ENCODE results near the gene PHACTR1. TPM values are rescaled to one million over a fixed set of nuclear protein-coding genes. Genes with fewer than 3 reads are reported as not detected.

PHACTR1 gene
- total RNA-seq, 2 donors from 2014 or later: 6.0 to 12.9 TPM

DNA sequence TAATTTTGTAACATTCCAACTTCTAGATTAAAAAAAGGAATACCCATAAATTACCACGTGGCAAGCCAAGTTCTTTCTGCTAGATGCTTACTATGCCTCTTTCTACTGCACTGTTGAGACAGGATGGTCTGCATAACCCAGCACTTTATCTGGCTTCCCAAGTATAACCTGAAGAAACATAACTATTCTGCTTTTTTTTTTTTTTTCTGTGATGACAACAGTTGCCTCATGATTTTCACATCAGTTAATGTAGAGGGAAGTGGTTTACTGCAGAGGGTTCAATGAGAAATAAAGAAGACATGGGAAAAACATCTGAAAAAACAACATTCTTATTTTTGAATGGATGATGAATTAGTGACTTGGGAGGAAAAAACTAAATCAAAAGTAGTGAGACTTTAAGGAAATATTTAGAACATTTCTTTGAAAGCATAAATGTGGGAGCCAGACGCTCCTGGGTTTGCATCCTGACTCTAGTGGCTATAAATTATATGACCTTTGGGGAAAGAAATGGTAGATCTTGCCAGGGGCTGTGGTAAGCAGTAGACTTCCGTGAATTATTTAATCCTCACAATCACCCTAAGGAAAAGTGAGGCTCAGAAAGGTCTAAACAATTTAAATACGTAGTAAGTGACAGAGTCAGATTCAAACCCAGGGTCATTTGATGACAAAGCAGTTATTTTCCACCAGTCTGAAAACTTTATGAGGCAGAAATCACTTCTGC, 230.7 kb downstream of the PHACTR1 start:
- no peak overlapping the region for H3K27ac ChIP-seq
- TF ChIP-seq, protein P1, sequence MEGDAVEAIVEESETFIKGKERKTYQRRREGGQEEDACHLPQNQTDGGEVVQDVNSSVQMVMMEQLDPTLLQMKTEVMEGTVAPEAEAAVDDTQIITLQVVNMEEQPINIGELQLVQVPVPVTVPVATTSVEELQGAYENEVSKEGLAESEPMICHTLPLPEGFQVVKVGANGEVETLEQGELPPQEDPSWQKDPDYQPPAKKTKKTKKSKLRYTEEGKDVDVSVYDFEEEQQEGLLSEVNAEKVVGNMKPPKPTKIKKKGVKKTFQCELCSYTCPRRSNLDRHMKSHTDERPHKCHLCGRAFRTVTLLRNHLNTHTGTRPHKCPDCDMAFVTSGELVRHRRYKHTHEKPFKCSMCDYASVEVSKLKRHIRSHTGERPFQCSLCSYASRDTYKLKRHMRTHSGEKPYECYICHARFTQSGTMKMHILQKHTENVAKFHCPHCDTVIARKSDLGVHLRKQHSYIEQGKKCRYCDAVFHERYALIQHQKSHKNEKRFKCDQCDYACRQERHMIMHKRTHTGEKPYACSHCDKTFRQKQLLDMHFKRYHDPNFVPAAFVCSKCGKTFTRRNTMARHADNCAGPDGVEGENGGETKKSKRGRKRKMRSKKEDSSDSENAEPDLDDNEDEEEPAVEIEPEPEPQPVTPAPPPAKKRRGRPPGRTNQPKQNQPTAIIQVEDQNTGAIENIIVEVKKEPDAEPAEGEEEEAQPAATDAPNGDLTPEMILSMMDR (IDR thresholded peaks at IDR 0.05): no peak
- TF ChIP-seq POLR2A (IDR thresholded peaks at IDR 0.05): no peak
- no peaks in the 10 kb centered on the region for H3K27me3 ChIP-seq
- no peak for ATAC-seq
- H3K4me1 ChIP-seq: no peaks in the 10 kb centered on the region
- H3K36me3 ChIP-seq (replicated peaks in 1 of 2; ENCODE audit: insufficient read depth in 1 of 2, low read depth in 2 of 2): no peaks in the 10 kb centered on the region
- DNase-seq: no peak
- 70 to 82% methylated on average over 4 of the region's 4 CpGs for WGBS, 2 donors
- intact Hi-C loops (cut with DNase I): no loop called here
- no peak overlapping the region for H3K4me3 ChIP-seq
- H3K9me3 ChIP-seq: no peaks in the 10 kb centered on the region

DNA sequence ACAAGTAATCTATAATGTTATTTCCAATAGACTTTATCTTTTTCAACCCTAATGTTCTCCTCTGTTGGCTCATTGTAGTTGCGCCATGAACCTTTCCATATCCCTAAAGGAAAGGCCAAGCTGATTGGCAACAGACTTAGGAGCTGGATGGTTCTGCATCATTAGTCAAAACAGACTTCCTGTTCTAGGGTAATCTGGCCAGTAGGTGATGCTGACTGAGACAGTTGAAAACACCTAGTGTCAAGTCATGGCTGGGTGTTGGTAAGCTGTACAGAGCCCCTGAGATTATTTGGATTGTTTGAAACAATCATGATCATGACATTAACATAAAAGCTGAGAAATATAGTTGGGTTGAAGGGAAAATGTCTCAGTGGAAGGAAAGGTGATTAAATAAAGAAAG, 231.4 kb downstream of the PHACTR1 start:
- no peaks in the 10 kb centered on the region for H3K4me1 ChIP-seq
- TF ChIP-seq, protein P1 (IDR thresholded peaks at IDR 0.05): no peak
- TF ChIP-seq POLR2A (IDR thresholded peaks at IDR 0.05): no peak
- WGBS, 2 donors: 96 to 97% methylated on average over 1 of the region's 1 CpG
- H3K36me3 ChIP-seq (replicated peaks in 1 of 2; ENCODE audit: insufficient read depth in 1 of 2, low read depth in 2 of 2): no peaks in the 10 kb centered on the region
- no peaks in the 10 kb centered on the region for H3K9me3 ChIP-seq
- intact Hi-C loops (cut with DNase I): no loop called here
- DNase-seq: no peak
- no peak overlapping the region for H3K4me3 ChIP-seq
- no peak for ATAC-seq
- no peak overlapping the region for H3K27ac ChIP-seq
- no peaks in the 10 kb centered on the region for H3K27me3 ChIP-seq

DNA sequence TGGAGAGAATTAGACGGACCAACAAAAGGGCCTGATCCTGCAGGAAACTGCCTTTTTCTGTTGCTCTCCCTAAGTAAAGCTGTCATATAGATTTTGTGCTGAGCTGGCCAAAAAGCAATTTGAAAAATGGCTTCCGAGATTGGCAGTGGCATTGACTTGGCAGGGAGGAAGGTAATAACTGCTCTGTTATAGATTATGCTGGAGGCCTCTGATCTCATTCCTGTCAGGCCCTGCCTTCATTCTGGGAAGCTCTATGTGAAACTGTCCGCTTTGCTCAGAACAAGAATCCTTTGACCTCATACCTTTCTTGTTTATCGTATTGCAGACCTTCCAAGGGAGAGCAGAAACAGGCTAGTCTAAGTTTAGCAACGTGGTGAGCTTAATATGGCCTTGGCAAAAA, 234.4 kb downstream of the PHACTR1 start:
- no peak overlapping the region for H3K4me3 ChIP-seq
- no peaks in the 10 kb centered on the region for H3K9me3 ChIP-seq
- H3K27ac ChIP-seq: no peak overlapping the region
- WGBS, 2 donors: 72 to 73% methylated on average over 5 of the region's 5 CpGs
- no peaks in the 10 kb centered on the region for H3K27me3 ChIP-seq
- no peak for TF ChIP-seq POLR2A (IDR thresholded peaks at IDR 0.05)
- TF ChIP-seq, protein P1 (IDR thresholded peaks at IDR 0.05): no peak
- no peaks in the 10 kb centered on the region for H3K4me1 ChIP-seq
- ATAC-seq: no peak
- intact Hi-C loops (cut with DNase I): no loop called here
- no peaks in the 10 kb centered on the region for H3K36me3 ChIP-seq (replicated peaks in 1 of 2; ENCODE audit: insufficient read depth in 1 of 2, low read depth in 2 of 2)
- DNase-seq: no peak

DNA sequence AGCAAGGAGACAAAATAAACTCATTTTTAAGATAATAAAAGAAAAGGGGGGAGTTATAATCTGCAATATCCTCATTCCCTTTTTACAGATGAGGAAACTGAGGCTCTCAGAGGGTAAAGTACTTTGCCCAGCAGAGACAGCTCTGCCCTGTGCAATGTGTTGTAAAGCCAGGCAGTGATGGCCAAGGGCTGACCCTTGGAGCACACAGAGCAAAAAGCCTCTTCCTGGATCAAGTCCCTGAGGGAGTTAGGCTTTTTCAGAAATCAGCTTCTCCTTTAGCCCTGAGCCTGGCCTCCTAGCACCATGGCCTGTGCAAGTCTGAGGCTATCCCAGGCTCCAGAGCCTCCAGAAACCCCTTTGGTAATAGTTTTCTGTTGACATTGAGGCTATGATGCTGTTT, 234.8 kb downstream of the PHACTR1 start:
- intact Hi-C loops (cut with DNase I): no loop called here
- H3K27ac ChIP-seq: no peak overlapping the region
- DNase-seq: no peak
- H3K27me3 ChIP-seq: no peaks in the 10 kb centered on the region
- H3K36me3 ChIP-seq (replicated peaks in 1 of 2; ENCODE audit: insufficient read depth in 1 of 2, low read depth in 2 of 2): no peaks in the 10 kb centered on the region
- H3K4me3 ChIP-seq: no peak overlapping the region
- H3K4me1 ChIP-seq: no peaks in the 10 kb centered on the region
- no peak for ATAC-seq
- no peaks in the 10 kb centered on the region for H3K9me3 ChIP-seq
- TF ChIP-seq POLR2A (IDR thresholded peaks at IDR 0.05): no peak
- TF ChIP-seq, protein P1 (IDR thresholded peaks at IDR 0.05): no peak

DNA sequence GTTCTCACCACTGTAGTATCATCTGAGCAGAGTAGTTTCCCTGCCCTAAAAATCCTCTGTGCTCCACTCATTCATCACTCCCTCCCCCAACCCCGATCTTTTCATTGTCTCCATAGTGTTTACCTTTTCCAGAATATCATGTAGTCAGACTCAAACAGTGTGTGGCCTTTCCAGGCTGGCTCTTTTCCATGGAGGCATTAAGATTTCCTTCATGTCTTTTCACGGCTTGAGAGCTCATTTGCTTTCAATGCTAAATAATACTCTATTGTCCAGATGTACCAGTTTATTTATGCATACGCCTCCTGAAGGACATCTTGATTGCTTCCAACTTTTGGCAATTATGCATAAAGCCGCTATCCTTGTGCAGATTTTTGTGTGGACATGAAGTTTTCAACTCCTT, 235.8 kb downstream of the PHACTR1 start:
- DNase-seq: no peak
- no peak for TF ChIP-seq POLR2A (IDR thresholded peaks at IDR 0.05)
- TF ChIP-seq, protein P1 (IDR thresholded peaks at IDR 0.05): no peak
- intact Hi-C loops (cut with DNase I): no loop called here
- no peak for ATAC-seq
- 45 to 56% methylated on average over 4 of the region's 4 CpGs for WGBS, 2 donors
- H3K27me3 ChIP-seq: no peaks in the 10 kb centered on the region
- no peaks in the 10 kb centered on the region for H3K9me3 ChIP-seq
- peaks cover under 1% of the 10 kb centered on the region for H3K4me1 ChIP-seq
- H3K27ac ChIP-seq: no peak overlapping the region
- H3K36me3 ChIP-seq (replicated peaks in 1 of 2; ENCODE audit: insufficient read depth in 1 of 2, low read depth in 2 of 2): no peaks in the 10 kb centered on the region
- H3K4me3 ChIP-seq: no peak overlapping the region
